ENCODE measurements around the gene SCPEP1.
A peak's percentile ranks its signal among the peaks of the same experiment; 100 is the strongest.

The SCPEP1 gene

DNA sequence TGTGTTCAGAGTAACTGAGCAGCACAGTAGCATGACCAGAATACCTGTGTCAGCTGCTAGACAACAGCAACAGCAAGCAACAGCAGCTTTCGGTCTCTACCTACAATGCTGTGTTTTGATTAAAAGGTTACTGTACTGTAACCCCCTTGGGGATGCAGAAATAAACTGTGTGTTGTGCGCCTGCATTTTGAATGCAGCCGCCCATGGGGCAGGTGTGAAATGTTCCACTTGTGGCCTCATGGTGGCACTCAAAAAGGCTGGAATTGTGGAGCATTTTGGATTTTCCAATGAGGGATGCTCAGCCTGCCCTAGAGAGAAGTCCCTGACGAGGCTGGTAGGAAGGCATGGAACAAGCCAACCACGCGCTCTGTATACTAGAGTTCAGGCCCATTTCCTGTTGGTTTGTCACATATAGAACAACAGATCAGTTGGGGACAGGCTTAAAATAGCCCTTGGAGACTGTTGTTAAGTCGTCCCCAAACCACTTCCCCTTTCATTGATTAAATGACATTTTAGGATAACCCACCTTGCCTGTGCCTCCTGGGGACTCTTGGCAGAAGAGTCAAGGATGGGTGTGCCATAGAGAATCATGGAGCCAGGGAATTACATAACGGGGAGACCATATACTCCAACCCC is 27.1 kb downstream of the SCPEP1 start:
- DNase-seq = no peak

DNA sequence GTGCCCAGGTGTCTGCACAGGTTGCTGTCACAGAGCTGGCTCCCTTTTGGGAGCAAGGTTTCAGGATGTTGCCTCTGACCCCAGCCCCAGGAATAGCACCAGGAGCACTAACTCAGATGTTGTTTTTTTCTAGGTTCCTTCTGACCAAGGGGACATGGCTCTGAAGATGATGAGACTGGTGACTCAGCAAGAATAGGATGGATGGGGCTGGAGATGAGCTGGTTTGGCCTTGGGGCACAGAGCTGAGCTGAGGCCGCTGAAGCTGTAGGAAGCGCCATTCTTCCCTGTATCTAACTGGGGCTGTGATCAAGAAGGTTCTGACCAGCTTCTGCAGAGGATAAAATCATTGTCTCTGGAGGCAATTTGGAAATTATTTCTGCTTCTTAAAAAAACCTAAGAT is 28.1 kb downstream of the SCPEP1 start:
- no peak for DNase-seq

GRCh38 chr17:57008958-57009357 is 31.0 kb downstream of the SCPEP1 start:
- DNase-seq = no peak

DNA sequence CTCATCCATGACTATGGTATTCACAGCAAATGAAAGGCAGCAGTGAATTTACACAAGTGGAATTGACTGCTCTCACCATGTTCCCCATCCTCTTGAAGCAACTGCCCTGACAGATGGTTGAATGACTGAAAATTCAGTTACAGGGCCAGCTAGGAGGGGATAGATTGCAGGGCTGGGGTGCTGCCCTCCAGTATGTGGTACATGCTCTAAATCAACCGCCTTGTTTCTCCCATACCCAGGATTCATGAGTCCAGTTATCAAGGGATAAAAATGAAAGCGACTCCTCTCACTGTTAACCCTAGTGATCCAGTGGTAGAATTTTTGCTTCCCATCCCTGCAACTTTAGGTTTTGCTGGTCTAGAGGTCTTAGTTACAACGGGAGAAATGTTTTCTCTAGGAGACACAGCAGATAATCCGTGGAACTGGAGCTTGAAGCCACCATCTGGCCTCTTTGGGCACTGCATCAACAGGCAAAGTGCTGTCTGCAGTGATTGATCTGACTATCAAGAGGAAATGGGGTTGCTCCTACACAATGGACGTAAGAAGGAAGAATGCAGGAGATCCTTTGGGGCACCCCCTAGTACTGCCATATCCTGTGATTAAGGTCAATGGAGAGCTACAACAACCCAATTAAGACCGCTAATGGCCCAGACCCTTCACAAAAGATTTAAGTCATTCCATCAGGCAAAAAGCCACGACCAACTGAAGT is 32.0 kb downstream of the SCPEP1 start:
- DNase-seq = peak; percentile 64 to 69

GRCh38 chr17:57010487-57010886 is 32.6 kb downstream of the SCPEP1 start:
- DNase-seq = no peak

- DNase-seq = no peak
These were observed 33.6 kb downstream of the SCPEP1 start for GRCh38 chr17:57011491-57012015.

GRCh38 chr17:57016071-57016763 is 38.3 kb downstream of the SCPEP1 start:
- DNase-seq = no peak

GRCh38 chr17:57016764-57017116 is 38.8 kb downstream of the SCPEP1 start:
- no peak for DNase-seq

DNA sequence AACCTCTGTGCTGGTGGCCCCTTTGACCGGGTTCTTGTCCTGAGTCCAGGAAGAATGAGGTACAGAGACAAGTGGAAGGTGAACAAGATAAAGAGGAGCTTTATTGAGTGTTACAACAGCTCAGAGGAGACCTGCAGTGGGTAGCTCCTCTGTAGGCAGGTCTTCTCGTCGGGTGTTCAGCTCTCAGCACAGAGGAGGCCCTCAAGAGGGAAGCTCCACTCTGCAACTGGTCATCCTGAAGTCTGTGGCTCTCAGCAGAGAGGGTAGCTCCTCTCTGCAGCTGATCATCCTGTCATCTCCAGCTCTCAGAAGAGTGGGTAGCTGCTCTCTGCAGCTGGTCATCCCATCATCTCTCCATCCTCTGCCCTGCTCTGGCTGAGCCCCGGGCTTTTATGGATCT is 39.7 kb downstream of the SCPEP1 start:
- no peak for DNase-seq

- no peak for DNase-seq
These were observed 42.3 kb downstream of the SCPEP1 start for GRCh38 chr17:57020208-57020607.

GRCh38 chr17:57021226-57021940 is 43.5 kb downstream of the SCPEP1 start:
- no peak for DNase-seq

DNA sequence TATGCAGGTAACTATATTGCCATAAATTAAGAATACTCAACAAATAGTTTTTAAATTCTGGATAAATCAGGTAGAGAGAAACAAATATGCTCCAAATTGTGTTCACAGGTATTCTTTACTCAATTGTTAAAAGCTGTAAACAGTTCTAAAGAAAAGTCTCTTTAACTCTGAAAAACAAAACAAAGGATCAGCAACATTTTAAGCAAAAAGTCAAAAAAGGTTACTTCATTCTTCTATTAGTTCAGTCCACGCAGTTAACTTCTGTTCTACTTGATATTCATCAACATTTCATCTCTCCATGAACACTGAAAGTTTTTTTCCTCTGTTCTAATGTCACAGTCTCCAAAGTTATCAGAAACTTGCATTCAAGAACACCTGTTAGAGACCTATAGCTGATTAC is 47.9 kb downstream of the SCPEP1 start:
- DNase-seq = no peak

GRCh38 chr17:57027852-57028251 is 49.9 kb downstream of the SCPEP1 start:
- no peak for DNase-seq

GRCh38 chr17:57032343-57032742 is 54.4 kb downstream of the SCPEP1 start:
- no peak for DNase-seq

DNA sequence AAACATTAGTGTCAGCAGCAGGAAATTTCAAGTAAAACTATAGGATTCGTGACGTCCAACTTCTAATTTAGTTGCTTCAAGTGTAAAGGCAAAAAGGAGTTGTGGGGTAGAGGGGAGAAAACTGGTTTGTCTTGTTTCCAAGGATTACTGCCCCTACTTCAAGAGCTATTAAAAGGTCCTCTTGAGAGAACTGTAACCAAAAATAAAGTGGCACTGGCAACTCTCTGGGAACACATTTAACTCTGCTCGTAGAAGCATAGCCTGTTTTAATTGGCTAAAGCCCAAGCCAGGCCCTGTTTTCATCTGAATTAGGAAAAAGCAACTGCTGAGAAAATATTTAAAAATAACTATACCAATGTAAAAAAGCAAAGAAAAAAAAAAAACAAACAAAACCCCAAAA is 55.4 kb downstream of the SCPEP1 start:
- no peak for DNase-seq

- no peak for DNase-seq
These were observed 57.1 kb downstream of the SCPEP1 start for GRCh38 chr17:57034807-57035754.

- no peak for DNase-seq
These were observed 58.1 kb downstream of the SCPEP1 start for GRCh38 chr17:57035971-57036481.

- no peak for DNase-seq
These were observed 59.5 kb downstream of the SCPEP1 start for GRCh38 chr17:57037411-57037810.

- no peak for DNase-seq
These were observed 60.6 kb downstream of the SCPEP1 start for GRCh38 chr17:57038486-57038885.

DNA sequence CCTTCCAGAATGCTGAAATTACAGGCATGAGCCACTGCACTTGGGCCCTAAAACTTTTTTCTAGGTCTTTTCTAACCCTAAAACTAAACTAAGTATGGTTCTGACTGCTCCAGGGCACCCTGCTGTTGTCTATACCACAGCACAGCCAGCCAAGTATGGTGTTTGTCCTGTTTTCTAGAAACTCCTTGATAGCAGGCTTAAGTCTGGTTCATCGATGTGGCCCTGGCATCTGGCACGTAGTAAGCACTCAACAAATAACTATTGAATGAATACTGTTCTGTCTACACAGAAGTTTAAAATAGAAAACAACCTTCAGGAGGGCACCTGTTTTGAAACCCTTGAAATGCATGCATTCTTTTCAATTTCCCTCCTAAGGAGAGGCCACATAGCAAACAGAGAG is 62.6 kb downstream of the SCPEP1 start:
- no peak for DNase-seq

- no peak for DNase-seq
These were observed 65.3 kb downstream of the SCPEP1 start for GRCh38 chr17:57043276-57043675.

Data from activated T-cell treated with anti-CD3 and anti-CD28 coated beads, Interleukin-2, amount 50 U/mL, for 48 hours (primary cell).